Measurements from ENCODE around the gene HDAC3. TPM values are rescaled to one million over a fixed set of nuclear protein-coding genes. Genes with fewer than 3 reads are reported as not detected.

Gene HDAC3
- total RNA-seq: 45.0 and 48.2 TPM in 2 replicates

- peak; percentile 92 to 94 for DNase-seq (ENCODE audit: low read depth in 2 of 2)
Measured at GRCh38 chr5:141636413-141637122, at the start of gene HDAC3, which contains the start of gene RELL2. Gene HDAC3 (minus strand): TSS chr5:141636849. CDS start chr5:141636790, 59 bp downstream. Gene RELL2 (plus strand): TSS chr5:141636997. CDS start chr5:141638226, 1,229 bp downstream.

- DNase-seq (ENCODE audit: low read depth in 2 of 2): no peak
Measured at GRCh38 chr5:141685591-141685990, 48.9 kb upstream of the HDAC3 start.

GRCh38 chr5:141683596-141684141, 47.0 kb upstream of the HDAC3 start:
- DNase-seq (ENCODE audit: low read depth in 2 of 2): peak in 1 of 2 donors; percentile 13

- peak; percentile 93 to 96 for DNase-seq (ENCODE audit: low read depth in 2 of 2)
Measured at GRCh38 chr5:141681695-141682641, 45.3 kb upstream of the HDAC3 start, which contains the start of gene ARAP3. Gene ARAP3 (minus strand): TSS chr5:141682230. CDS start chr5:141680486, 1,744 bp downstream.

GRCh38 chr5:141681295-141681694, 44.6 kb upstream of the HDAC3 start:
- DNase-seq (ENCODE audit: low read depth in 2 of 2): no peak

GRCh38 chr5:141680751-141681201, 44.1 kb upstream of the HDAC3 start:
- peak; percentile 98 to 99 for DNase-seq (ENCODE audit: low read depth in 2 of 2)

GRCh38 chr5:141680178-141680577, 43.5 kb upstream of the HDAC3 start:
- DNase-seq (ENCODE audit: low read depth in 2 of 2): peak; percentile 5 to 14

GRCh38 chr5:141677415-141677814, 40.8 kb upstream of the HDAC3 start:
- peak in 1 of 2 donors; percentile 33 for DNase-seq (ENCODE audit: low read depth in 2 of 2)

- DNase-seq (ENCODE audit: low read depth in 2 of 2): no peak
Measured at GRCh38 chr5:141675672-141676071, 39.0 kb upstream of the HDAC3 start.

GRCh38 chr5:141674747-141675146, 38.1 kb upstream of the HDAC3 start:
- no peak for DNase-seq (ENCODE audit: low read depth in 2 of 2)

- peak in 1 of 2 donors; percentile 11 for DNase-seq (ENCODE audit: low read depth in 2 of 2)
Measured at GRCh38 chr5:141672841-141673813, 36.5 kb upstream of the HDAC3 start.

- no peak for DNase-seq (ENCODE audit: low read depth in 2 of 2)
Measured at GRCh38 chr5:141672071-141672840, 35.6 kb upstream of the HDAC3 start.

GRCh38 chr5:141669520-141669919, 32.9 kb upstream of the HDAC3 start:
- no peak for DNase-seq (ENCODE audit: low read depth in 2 of 2)

GRCh38 chr5:141668601-141669265, 32.1 kb upstream of the HDAC3 start:
- DNase-seq (ENCODE audit: low read depth in 2 of 2): no peak

GRCh38 chr5:141665995-141666940, 29.6 kb upstream of the HDAC3 start:
- DNase-seq (ENCODE audit: low read depth in 2 of 2): no peak

GRCh38 chr5:141664733-141665461, 28.2 kb upstream of the HDAC3 start:
- peak; percentile 72 to 81 for DNase-seq (ENCODE audit: low read depth in 2 of 2)

GRCh38 chr5:141663506-141663905, 26.9 kb upstream of the HDAC3 start:
- peak in 1 of 2 donors; percentile 75 for DNase-seq (ENCODE audit: low read depth in 2 of 2)

Data from lung microvascular endothelial cell (primary cell).